D721Med (cell line): ENCODE data around the gene PABPN1.

Source experiments
- DNase-seq: peaks from one replicate; pipeline ENCODE4 v3.0.0; 2011; ENCODE audit warnings: low spot score; ENCODE audit not compliant: insufficient read length
- FAIRE-seq: peaks from 2 replicates; lab custom pipeline; 2011; peaks lifted over from hg19 to GRCh38; lab: Jason Lieb, UNC
- CTCF ChIP-seq: IDR thresholded peaks from 2 replicates; pipeline ENCODE4 v1.5.1; 2012; ENCODE audit warnings: mild to moderate bottlenecking, control low read depth; ENCODE audit not compliant: insufficient read depth; ENCODE audit errors: missing control alignments

PABPN1 gene

GRCh38 chr14:23373041-23373440 is 51.8 kb downstream of the PABPN1 start:
- FAIRE-seq (no peak), DNase-seq (no peak)
- TF ChIP-seq CTCF: no peak
